SK-N-SH treated with all-trans-retinoic acid at 6 μM for 48 hours (cell line): ENCODE data around the gene GSC2.

Experiments used
- ATAC-seq: fragments of 200-7000 bp; cut with Tn5 transposase; 3 replicates; pipeline ENCODE4 v1.9.1; 2020; ENCODE audit warnings: mild to moderate bottlenecking, moderate library complexity
- ARNTL ChIP-seq: fragments of 450-650 bp; formaldehyde crosslinking; IDR thresholded peaks from 2 replicates; pipeline ENCODE4 v1.5.0; 2020; ENCODE audit warnings: low read depth, mild to moderate bottlenecking, moderate library complexity, borderline replicate concordance
- BACH2 ChIP-seq: fragments of 250-450 bp; sonication (Bioruptor Pico); IDR thresholded peaks from 2 replicates; pipeline ENCODE4 v1.9.0; 2021; ENCODE audit warnings: mild to moderate bottlenecking, borderline replicate concordance
- CSDC2 ChIP-seq: fragments of 250-450 bp; sonication (Bioruptor Pico); IDR thresholded peaks from 2 replicates; pipeline ENCODE4 v1.5.0; 2020; ENCODE audit warnings: mild to moderate bottlenecking, moderate library complexity
- ESRRG ChIP-seq: fragments of 250-450 bp; sonication (Bioruptor Pico); IDR thresholded peaks from 2 replicates; pipeline ENCODE4 v1.6.1; 2021; ENCODE audit warnings: mild to moderate bottlenecking
- GLIS3 ChIP-seq: fragments of 250-450 bp; sonication (Bioruptor Pico); IDR thresholded peaks from 2 replicates; pipeline ENCODE4 v1.5.0; 2020; ENCODE audit warnings: mild to moderate bottlenecking, moderate library complexity
- ISL1 ChIP-seq: fragments of 250-450 bp; sonication (Bioruptor Pico); IDR thresholded peaks from 2 replicates; pipeline ENCODE4 v2.1.2; 2022; ENCODE audit warnings: mild to moderate bottlenecking, moderate library complexity
- OSR1 ChIP-seq: fragments of 250-450 bp; sonication (Bioruptor Pico); IDR thresholded peaks from 2 replicates; pipeline ENCODE4 v1.8.0; 2022; ENCODE audit warnings: moderate library complexity, mild to moderate bottlenecking, inconsistent platforms
- RARB ChIP-seq: fragments of 250-450 bp; sonication (Bioruptor Pico); IDR thresholded peaks from 2 replicates; pipeline ENCODE4 v1.8.0; 2021; ENCODE audit warnings: mild to moderate bottlenecking, moderate library complexity
- SNAI2 ChIP-seq: fragments of 250-450 bp; sonication (Bioruptor Pico); IDR thresholded peaks from 2 replicates; pipeline ENCODE4 v1.5.0; 2020; ENCODE audit warnings: mild to moderate bottlenecking, moderate library complexity
- TCF4 ChIP-seq: fragments of 250-450 bp; sonication (Bioruptor Pico); IDR thresholded peaks from 2 replicates; pipeline ENCODE4 v1.8.0; 2021; ENCODE audit warnings: mild to moderate bottlenecking, moderate library complexity, borderline replicate concordance
- TOX ChIP-seq: fragments of 250-450 bp; sonication (Bioruptor Pico); IDR thresholded peaks from 2 replicates; pipeline ENCODE4 v1.8.0; 2021; ENCODE audit warnings: mild to moderate bottlenecking, moderate library complexity, borderline replicate concordance
- ZFP3 ChIP-seq: fragments of 250-450 bp; sonication (Bioruptor Pico); IDR thresholded peaks from 2 replicates; pipeline ENCODE4 v1.5.0; 2020; ENCODE audit warnings: mild to moderate bottlenecking, moderate library complexity
- ZFP30 ChIP-seq: fragments of 450-650 bp; formaldehyde crosslinking; IDR thresholded peaks from 2 replicates; pipeline ENCODE4 v1.5.0; 2022; ENCODE audit warnings: mild to moderate bottlenecking, moderate library complexity
- ZNF565 ChIP-seq: fragments of 450-650 bp; formaldehyde crosslinking; conservative IDR thresholded peaks from 2 replicates; pipeline ENCODE4 v1.5.0; 2020; ENCODE audit warnings: low read depth, mild to moderate bottlenecking, moderate library complexity
- ZNF70 ChIP-seq: fragments of 450-650 bp; formaldehyde crosslinking; IDR thresholded peaks from 2 replicates; pipeline ENCODE4 v1.5.0; 2020; ENCODE audit warnings: mild to moderate bottlenecking, moderate library complexity
- ZNF8 ChIP-seq: fragments of 450-650 bp; formaldehyde crosslinking; IDR thresholded peaks from 2 replicates; pipeline ENCODE4 v1.5.0; 2020; ENCODE audit warnings: mild to moderate bottlenecking, moderate library complexity
- TF ChIP-seq, protein P1 (sequence below): fragments of 250-450 bp; sonication (Bioruptor Pico); IDR thresholded peaks from 2 replicates; pipeline ENCODE4 v1.8.0; 2020; ENCODE audit warnings: mild to moderate bottlenecking, moderate library complexity, borderline replicate concordance
- TF ChIP-seq, protein P2 (sequence below): fragments of 250-450 bp; sonication (Bioruptor Pico); IDR thresholded peaks from 2 replicates; pipeline ENCODE4 v1.5.1; 2020; ENCODE audit warnings: low read depth, mild to moderate bottlenecking, moderate library complexity
- TF ChIP-seq, protein P3 (sequence below): fragments of 250-450 bp; sonication (Bioruptor Pico); IDR thresholded peaks from 2 replicates; pipeline ENCODE4 v1.8.0; 2021; ENCODE audit warnings: low read depth, mild to moderate bottlenecking, moderate library complexity, borderline replicate concordance
- TF ChIP-seq, protein P4 (sequence below): fragments of 250-450 bp; sonication (Bioruptor Pico); IDR thresholded peaks from 2 replicates; pipeline ENCODE4 v1.5.1; 2021; ENCODE audit warnings: mild to moderate bottlenecking, moderate library complexity

GSC2 gene

GRCh38 chr22:19130959-19131684 lies 19.0 kb downstream of the GSC2 start, which contains the start of gene TSSK2:
Gene TSSK2, plus strand, starts transcription at chr22:19131308. Its CDS starts 92 bp downstream, at chr22:19131400.
- no peak for TF ChIP-seq ZFP30 (CRISPR knock-in tag)
- TF ChIP-seq ESRRG (CRISPR knock-in tag), result no peak
- no peak for TF ChIP-seq ISL1 (CRISPR knock-in tag)
- TF ChIP-seq GLIS3 (CRISPR knock-in tag), result no peak
- TF ChIP-seq ZNF565, result no peak
- no peak for TF ChIP-seq OSR1 (CRISPR knock-in tag)
- TF ChIP-seq, protein P1, sequence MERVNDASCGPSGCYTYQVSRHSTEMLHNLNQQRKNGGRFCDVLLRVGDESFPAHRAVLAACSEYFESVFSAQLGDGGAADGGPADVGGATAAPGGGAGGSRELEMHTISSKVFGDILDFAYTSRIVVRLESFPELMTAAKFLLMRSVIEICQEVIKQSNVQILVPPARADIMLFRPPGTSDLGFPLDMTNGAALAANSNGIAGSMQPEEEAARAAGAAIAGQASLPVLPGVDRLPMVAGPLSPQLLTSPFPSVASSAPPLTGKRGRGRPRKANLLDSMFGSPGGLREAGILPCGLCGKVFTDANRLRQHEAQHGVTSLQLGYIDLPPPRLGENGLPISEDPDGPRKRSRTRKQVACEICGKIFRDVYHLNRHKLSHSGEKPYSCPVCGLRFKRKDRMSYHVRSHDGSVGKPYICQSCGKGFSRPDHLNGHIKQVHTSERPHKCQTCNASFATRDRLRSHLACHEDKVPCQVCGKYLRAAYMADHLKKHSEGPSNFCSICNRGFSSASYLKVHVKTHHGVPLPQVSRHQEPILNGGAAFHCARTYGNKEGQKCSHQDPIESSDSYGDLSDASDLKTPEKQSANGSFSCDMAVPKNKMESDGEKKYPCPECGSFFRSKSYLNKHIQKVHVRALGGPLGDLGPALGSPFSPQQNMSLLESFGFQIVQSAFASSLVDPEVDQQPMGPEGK, result no peak
- no peak for TF ChIP-seq TCF4 (CRISPR knock-in tag)
- TF ChIP-seq, protein P2, sequence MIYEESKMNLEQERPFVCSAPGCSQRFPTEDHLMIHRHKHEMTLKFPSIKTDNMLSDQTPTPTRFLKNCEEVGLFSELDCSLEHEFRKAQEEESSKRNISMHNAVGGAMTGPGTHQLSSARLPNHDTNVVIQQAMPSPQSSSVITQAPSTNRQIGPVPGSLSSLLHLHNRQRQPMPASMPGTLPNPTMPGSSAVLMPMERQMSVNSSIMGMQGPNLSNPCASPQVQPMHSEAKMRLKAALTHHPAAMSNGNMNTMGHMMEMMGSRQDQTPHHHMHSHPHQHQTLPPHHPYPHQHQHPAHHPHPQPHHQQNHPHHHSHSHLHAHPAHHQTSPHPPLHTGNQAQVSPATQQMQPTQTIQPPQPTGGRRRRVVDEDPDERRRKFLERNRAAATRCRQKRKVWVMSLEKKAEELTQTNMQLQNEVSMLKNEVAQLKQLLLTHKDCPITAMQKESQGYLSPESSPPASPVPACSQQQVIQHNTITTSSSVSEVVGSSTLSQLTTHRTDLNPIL (CRISPR knock-in tag), result no peak
- TF ChIP-seq TOX (CRISPR knock-in tag), result no peak
- no peak for TF ChIP-seq ZFP3 (CRISPR knock-in tag)
- TF ChIP-seq, protein P3, sequence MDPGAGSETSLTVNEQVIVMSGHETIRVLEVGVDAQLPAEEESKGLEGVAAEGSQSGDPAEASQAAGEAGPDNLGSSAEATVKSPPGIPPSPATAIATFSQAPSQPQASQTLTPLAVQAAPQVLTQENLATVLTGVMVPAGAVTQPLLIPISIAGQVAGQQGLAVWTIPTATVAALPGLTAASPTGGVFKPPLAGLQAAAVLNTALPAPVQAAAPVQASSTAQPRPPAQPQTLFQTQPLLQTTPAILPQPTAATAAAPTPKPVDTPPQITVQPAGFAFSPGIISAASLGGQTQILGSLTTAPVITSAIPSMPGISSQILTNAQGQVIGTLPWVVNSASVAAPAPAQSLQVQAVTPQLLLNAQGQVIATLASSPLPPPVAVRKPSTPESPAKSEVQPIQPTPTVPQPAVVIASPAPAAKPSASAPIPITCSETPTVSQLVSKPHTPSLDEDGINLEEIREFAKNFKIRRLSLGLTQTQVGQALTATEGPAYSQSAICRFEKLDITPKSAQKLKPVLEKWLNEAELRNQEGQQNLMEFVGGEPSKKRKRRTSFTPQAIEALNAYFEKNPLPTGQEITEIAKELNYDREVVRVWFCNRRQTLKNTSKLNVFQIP (CRISPR knock-in tag), result no peak
- no peak for TF ChIP-seq ZNF70 (CRISPR knock-in tag)
- no peak for TF ChIP-seq ARNTL (CRISPR knock-in tag)
- TF ChIP-seq SNAI2 (CRISPR knock-in tag), result no peak
- no peak for TF ChIP-seq ZNF8
- ATAC-seq, result no peak

GRCh38 chr22:19129871-19130270 lies 20.2 kb downstream of the GSC2 start:
- no peak for ATAC-seq
- TF ChIP-seq, protein P2 (CRISPR knock-in tag), result no peak
- no peak for TF ChIP-seq TOX (CRISPR knock-in tag)
- TF ChIP-seq GLIS3 (CRISPR knock-in tag), result no peak
- TF ChIP-seq OSR1 (CRISPR knock-in tag), result no peak
- TF ChIP-seq, protein P1, result no peak
- no peak for TF ChIP-seq CSDC2 (CRISPR knock-in tag)
- no peak for TF ChIP-seq ZNF565
- no peak for TF ChIP-seq TCF4 (CRISPR knock-in tag)
- no peak for TF ChIP-seq RARB (CRISPR knock-in tag)
- no peak for TF ChIP-seq BACH2 (CRISPR knock-in tag)
- no peak for TF ChIP-seq ZFP30 (CRISPR knock-in tag)
- TF ChIP-seq, protein P3 (CRISPR knock-in tag), result no peak
- TF ChIP-seq, protein P4, sequence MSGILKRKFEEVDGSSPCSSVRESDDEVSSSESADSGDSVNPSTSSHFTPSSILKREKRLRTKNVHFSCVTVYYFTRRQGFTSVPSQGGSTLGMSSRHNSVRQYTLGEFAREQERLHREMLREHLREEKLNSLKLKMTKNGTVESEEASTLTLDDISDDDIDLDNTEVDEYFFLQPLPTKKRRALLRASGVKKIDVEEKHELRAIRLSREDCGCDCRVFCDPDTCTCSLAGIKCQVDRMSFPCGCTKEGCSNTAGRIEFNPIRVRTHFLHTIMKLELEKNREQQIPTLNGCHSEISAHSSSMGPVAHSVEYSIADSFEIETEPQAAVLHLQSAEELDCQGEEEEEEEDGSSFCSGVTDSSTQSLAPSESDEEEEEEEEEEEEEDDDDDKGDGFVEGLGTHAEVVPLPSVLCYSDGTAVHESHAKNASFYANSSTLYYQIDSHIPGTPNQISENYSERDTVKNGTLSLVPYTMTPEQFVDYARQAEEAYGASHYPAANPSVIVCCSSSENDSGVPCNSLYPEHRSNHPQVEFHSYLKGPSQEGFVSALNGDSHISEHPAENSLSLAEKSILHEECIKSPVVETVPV (CRISPR knock-in tag), result no peak
- no peak for TF ChIP-seq SNAI2 (CRISPR knock-in tag)
- TF ChIP-seq ISL1 (CRISPR knock-in tag), result no peak
- TF ChIP-seq, all 23 proteins: peak for 0
